ENCODE measurements around the gene HACE1.

HACE1 gene

DNA sequence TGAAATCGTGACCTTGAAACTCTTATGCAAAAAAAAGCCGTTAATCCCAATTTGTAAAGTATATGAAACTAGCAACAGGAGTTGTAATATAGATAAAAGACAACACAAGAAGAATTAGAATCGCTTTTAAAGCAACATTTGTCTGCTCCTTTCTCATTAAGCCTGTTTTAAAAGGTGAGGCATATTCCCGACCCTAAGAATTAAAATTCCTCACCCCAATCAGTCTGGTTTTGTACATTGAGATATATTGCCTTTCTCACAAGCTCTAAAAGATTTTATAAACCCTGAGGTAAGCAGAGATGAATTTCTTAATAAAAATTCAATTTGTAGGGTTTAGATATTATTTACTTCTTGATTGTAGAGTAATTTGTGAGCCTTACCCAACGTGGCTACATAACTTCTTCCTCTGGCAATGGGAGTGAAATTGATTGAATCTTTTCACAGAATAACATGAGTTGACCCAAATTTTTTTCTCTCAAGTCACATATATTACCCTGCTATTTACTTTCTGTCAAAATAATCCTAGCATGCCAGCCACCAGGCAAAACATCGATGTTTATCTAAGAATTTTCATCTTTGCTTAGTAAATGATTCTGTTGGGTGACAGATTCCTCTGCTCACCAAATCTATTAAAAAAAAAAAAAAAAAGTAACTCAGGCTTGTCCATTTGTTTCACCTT lies 173.7 kb downstream of the HACE1 start:
- no peak for DNase-seq
- Histone ChIP-seq H3K27ac (no peak overlapping the region), H3K9me3 (ENCODE audit: severe bottlenecking) (no peaks in the 10 kb centered on the region), H3K4me3 (ENCODE audit: low read depth, low read length) (no peak overlapping the region), H3K27me3 (ENCODE audit: insufficient read depth, low read depth, severe bottlenecking) (no peaks in the 10 kb centered on the region), H3K36me3 (no peaks in the 10 kb centered on the region)
- TF ChIP-seq, protein P1, sequence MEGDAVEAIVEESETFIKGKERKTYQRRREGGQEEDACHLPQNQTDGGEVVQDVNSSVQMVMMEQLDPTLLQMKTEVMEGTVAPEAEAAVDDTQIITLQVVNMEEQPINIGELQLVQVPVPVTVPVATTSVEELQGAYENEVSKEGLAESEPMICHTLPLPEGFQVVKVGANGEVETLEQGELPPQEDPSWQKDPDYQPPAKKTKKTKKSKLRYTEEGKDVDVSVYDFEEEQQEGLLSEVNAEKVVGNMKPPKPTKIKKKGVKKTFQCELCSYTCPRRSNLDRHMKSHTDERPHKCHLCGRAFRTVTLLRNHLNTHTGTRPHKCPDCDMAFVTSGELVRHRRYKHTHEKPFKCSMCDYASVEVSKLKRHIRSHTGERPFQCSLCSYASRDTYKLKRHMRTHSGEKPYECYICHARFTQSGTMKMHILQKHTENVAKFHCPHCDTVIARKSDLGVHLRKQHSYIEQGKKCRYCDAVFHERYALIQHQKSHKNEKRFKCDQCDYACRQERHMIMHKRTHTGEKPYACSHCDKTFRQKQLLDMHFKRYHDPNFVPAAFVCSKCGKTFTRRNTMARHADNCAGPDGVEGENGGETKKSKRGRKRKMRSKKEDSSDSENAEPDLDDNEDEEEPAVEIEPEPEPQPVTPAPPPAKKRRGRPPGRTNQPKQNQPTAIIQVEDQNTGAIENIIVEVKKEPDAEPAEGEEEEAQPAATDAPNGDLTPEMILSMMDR (IDR thresholded peaks at IDR 0.05; ENCODE audit: low read depth, low read length): no peak

DNA sequence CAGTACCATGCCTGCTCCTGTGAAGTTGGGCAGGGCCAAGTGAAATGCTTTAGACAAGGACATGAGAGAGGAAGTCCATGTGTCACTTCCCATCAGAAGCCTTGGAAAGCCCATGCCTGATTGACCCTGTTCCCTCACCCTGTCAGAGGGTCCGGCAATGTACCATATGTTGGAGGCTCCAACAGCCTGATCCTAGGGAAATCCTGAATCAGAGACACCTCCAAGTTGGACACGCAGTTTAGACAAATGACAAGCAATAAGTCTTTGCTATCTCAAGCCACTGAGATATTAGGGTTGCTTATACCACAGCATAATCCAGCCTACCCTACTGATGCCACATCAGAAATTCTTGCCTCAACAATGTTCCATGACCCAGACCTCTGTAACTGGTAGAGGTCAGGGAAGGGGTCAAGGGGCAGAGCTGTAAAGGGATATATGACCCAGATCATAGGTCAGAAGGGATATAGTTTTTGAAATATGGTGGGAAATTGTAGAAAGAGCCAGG lies 174.8 kb downstream of the HACE1 start:
- no peak overlapping the region for H3K27ac ChIP-seq
- DNase-seq: no peak
- TF ChIP-seq, protein P1 (IDR thresholded peaks at IDR 0.05; ENCODE audit: low read depth, low read length): no peak
- H3K4me3 ChIP-seq (ENCODE audit: low read depth, low read length): no peak overlapping the region
- no peaks in the 10 kb centered on the region for H3K36me3 ChIP-seq
- no peaks in the 10 kb centered on the region for H3K9me3 ChIP-seq (ENCODE audit: severe bottlenecking)
- no peaks in the 10 kb centered on the region for H3K27me3 ChIP-seq (ENCODE audit: insufficient read depth, low read depth, severe bottlenecking)

DNA sequence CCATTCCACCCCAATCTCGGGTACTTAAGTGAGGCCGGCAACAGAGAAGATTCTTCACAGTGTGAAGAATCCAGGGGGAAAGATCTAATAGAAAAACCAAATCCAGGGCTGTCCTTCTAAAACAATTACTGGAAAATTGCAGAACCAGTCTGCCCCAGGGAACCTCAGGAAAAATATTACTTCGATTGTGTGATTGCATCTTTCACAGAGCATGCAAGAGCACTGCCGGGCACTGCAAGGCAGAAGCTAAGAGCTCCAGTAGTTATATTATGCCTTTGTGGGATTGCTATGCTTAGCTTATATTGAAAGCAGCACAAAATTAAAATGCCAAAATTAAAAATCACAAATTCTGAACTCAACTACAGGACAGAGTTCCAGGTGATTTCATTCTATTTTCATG lies 175.9 kb downstream of the HACE1 start:
- no peaks in the 10 kb centered on the region for H3K36me3 ChIP-seq
- TF ChIP-seq, protein P1 (IDR thresholded peaks at IDR 0.05; ENCODE audit: low read depth, low read length): no peak
- H3K9me3 ChIP-seq (ENCODE audit: severe bottlenecking): no peaks in the 10 kb centered on the region
- H3K4me3 ChIP-seq (ENCODE audit: low read depth, low read length): no peak overlapping the region
- no peak overlapping the region; the same call in 1 of the 2 replicates for H3K27ac ChIP-seq
- no peak for DNase-seq
- no peaks in the 10 kb centered on the region for H3K27me3 ChIP-seq (ENCODE audit: insufficient read depth, low read depth, severe bottlenecking)

DNA sequence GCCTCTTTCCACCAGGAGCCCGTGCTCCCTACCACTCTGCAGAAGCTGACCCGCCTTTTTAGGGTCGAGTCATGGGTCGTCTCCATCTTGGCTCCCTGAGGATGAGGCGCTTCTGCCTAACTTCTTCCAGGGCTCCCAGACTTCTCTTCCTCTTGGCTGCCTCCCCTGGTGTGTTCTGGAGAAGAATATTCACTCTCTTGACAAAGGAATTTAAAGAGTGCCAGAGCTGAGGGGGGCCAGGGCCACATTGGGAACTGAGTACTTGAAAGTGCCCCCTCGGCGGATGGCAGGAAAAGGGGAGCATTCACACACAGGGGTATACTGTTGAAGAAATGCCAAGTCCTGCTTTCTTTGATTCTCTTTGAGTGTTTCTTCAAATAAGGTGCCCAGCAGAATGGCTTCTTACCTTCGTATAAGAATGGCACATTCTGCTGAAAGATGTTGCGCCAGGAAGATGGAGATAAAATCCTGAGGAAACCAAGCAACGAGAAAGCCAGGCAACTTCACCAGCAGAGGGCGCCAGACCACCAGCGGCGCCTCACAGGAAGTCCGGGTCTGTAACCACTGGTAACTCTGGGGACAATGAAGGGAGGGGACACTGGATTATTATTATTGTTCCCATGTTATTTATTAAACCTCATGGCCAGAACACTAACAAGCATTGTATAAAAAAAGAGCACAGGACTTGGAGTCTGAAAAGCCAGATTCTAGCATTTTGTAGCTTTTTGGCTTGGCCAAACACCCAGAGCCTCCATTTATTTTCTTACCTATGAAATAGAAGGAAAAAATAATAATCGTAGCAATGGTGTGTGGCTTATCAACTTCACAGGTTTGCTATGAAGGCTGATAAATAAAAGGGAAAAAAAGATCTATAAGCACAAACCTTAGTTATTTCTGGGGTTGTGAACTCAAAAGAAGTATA lies 176.7 kb downstream of the HACE1 start:
- H3K9me3 ChIP-seq (ENCODE audit: severe bottlenecking): no peaks in the 10 kb centered on the region
- TF ChIP-seq, protein P1 (IDR thresholded peaks at IDR 0.05; ENCODE audit: low read depth, low read length): peak; percentile 88
- peak; percentile 73 for DNase-seq
- H3K4me3 ChIP-seq (ENCODE audit: low read depth, low read length): no peak overlapping the region
- H3K27ac ChIP-seq: no peak overlapping the region
- no peaks in the 10 kb centered on the region for H3K36me3 ChIP-seq
- H3K27me3 ChIP-seq (ENCODE audit: insufficient read depth, low read depth, severe bottlenecking): no peaks in the 10 kb centered on the region

DNA sequence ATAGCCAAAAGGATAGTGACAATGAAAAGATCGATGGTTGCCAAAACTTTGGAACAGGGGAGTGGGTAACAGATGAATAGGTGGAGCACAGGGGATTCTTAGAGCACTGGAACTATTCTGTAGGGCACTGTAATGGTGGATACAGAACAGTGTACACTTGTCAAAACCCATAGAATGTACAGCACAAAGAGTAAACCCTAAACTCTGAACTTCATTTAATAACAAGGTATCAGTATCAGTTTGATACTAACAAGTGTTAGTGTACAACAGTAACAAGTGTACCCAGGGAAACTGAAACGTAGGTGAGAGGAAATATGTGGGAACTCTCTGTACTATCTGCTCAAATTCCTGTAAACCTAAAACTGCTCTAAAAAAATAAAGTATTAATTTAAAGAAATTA lies 179.2 kb downstream of the HACE1 start:
- Histone ChIP-seq H3K27ac (no peak overlapping the region), H3K9me3 (ENCODE audit: severe bottlenecking) (no peaks in the 10 kb centered on the region), H3K27me3 (ENCODE audit: insufficient read depth, low read depth, severe bottlenecking) (no peaks in the 10 kb centered on the region), H3K36me3 (no peaks in the 10 kb centered on the region), H3K4me3 (ENCODE audit: low read depth, low read length) (no peak overlapping the region)
- TF ChIP-seq, protein P1 (IDR thresholded peaks at IDR 0.05; ENCODE audit: low read depth, low read length): no peak
- DNase-seq: no peak

Data from WERI-Rb-1 (cell line).